Measurements from ENCODE around the gene TYW1.
"Not testable (repeated sequence)": the region's sequence is repeated elsewhere in the genome, so short reads cannot be mapped to it uniquely, and the experiment has no call there.

DNA sequence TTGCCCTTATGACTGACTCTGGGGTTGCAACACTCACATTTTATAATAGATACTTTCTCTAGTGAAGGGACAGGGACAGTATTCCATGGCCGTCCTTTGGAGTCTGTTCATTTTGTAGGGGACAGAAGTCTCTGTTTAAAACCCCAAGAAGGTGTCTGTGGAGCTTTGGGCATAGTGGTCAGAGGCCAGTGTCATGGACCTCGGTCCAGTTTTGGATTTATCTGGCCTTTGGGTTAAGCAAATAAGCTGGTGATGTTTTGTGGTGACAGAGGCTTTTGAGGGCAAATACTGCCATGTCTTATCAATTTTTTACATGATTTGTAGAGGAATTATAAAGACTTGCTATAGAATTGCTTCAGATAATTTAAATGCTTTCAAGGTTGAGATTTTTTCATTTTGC is 50.2 kb downstream of the TYW1 start:
- not testable (repeated sequence) for TF ChIP-seq CTCF (conservative IDR thresholded peaks at IDR 0.05; ENCODE audit: low read depth, low read length); EZH2 (IDR thresholded peaks at IDR 0.05; ENCODE audit: borderline replicate concordance, low read depth, low read length, poor library complexity, severe bottlenecking)
